ENCODE measurements around the gene SERPINB4.

The SERPINB4 gene

DNA sequence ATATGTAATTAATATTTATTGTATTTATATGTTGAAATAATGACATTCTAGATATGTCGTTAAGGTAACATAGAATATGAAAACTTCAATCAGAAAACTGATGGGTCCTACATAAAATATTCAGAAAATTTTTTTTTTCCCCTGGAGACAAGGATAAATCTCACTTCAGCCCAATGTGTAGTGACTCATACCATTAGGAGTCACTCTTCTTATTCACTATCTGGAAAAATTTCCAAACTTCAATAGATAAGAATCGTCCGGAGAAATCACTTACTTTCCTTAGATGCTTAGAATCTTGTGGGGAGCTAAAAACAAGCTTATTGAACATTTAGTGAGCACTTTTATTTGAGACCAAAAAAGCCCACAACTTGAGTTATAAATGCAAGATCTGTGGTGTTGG is 52.3 kb downstream of the SERPINB4 start:
- Histone ChIP-seq H3K9ac (ENCODE audit: low read length) (no peak overlapping the region), H3K23ac (ENCODE audit: low read length) (no peak overlapping the region), H3K14ac (ENCODE audit: low read length) (no peak overlapping the region), H4K91ac (ENCODE audit: low read depth, low read length) (no peak overlapping the region), H3K4me2 (ENCODE audit: low read length) (no peak overlapping the region), H2BK12ac (ENCODE audit: low read length) (no peak overlapping the region), H3K4ac (ENCODE audit: low read depth, low read length) (no peak overlapping the region), H3K4me1 (ENCODE audit: control insufficient read depth in 1 of 2, insufficient read depth in 2 of 2, low read length in 2 of 2) (peaks cover 0 to 3% of the 10 kb centered on the region in 2 experiments), H4K12ac (ENCODE audit: low read depth, low read length) (no peak overlapping the region), H3K9me3 (ENCODE audit: insufficient read depth, low read depth, low read length) (no peaks in the 10 kb centered on the region), H4K8ac (ENCODE audit: low read depth, low read length) (no peak overlapping the region), H2BK120ac (ENCODE audit: insufficient read depth, low read length, poor library complexity) (no peak overlapping the region), H3K79me2 (ENCODE audit: control insufficient read depth, insufficient read depth, low read length, poor library complexity) (no peaks in the 10 kb centered on the region), H3K79me1 (ENCODE audit: low read length) (no peaks in the 10 kb centered on the region), H3K27ac (ENCODE audit: low read depth, low read length) (no peak overlapping the region), H2AK5ac (ENCODE audit: low read length) (no peak overlapping the region), H3K36me3 (ENCODE audit: control insufficient read depth in 1 of 2, insufficient read depth in 2 of 2, low read length in 2 of 2) (no peaks in the 10 kb centered on the region), H2AFZ (ENCODE audit: insufficient read depth, low read length, poor library complexity) (no peak overlapping the region), H2BK5ac (ENCODE audit: low read depth, low read length, poor library complexity) (no peak overlapping the region), H3K27me3 (ENCODE audit: insufficient read depth, low read length) (no peaks in the 10 kb centered on the region), H3K4me3 (ENCODE audit: low read depth, low read length) (no peak overlapping the region), H3K18ac (ENCODE audit: low read length) (no peak overlapping the region)
- WGBS (ENCODE audit: extremely low coverage, insufficient coverage, insufficient read length) = no CpG with 5 or more reads among the region's 3 CpGs
- peak in 1 of 2 donors; percentile 44 for DNase-seq

DNA sequence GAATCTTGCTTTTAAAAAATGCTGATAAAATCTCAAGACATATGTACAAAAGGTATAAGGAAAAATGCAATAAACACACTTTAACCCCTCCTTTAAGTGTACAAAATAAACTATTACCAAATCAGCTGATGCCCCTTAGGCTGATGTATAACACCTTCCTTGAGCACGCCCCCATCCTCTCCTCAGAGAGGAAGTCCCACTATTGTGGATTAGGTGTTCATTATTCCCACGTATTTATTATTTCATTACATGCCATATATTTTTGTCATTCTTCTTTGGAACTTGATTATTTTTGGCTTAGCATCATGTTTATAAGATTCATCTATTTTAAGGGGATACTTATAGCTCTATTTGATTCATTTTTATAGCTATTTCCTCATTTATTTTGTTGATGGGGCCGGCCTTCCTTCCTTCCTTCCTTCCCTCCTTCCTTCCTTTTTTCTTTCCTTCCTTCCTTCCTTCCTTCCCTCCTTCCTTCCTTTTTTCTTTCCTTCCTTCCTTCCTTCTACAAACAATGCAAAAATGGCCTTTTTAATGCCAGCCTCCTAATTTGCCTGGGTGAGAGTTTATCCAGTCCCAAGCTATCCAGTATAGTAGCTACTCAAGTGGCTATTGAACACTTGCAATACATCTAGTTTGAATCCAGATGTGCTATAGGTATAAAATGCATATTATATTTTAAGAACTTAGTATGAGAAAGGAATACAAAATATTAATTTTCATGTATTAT is 52.9 kb downstream of the SERPINB4 start:
- no peak overlapping the region for H2BK5ac ChIP-seq (ENCODE audit: low read depth, low read length, poor library complexity)
- no peak overlapping the region for H4K91ac ChIP-seq (ENCODE audit: low read depth, low read length)
- no peak overlapping the region for H3K23ac ChIP-seq (ENCODE audit: low read length)
- no peak for DNase-seq
- H3K27me3 ChIP-seq (ENCODE audit: insufficient read depth, low read length) = no peaks in the 10 kb centered on the region
- H2BK120ac ChIP-seq (ENCODE audit: insufficient read depth, low read length, poor library complexity) = no peak overlapping the region
- peaks cover 0 to 3% of the 10 kb centered on the region in 2 experiments for H3K4me1 ChIP-seq (ENCODE audit: control insufficient read depth in 1 of 2, insufficient read depth in 2 of 2, low read length in 2 of 2)
- no peak overlapping the region for H3K18ac ChIP-seq (ENCODE audit: low read length)
- H3K9me3 ChIP-seq (ENCODE audit: insufficient read depth, low read depth, low read length) = no peaks in the 10 kb centered on the region
- no peak overlapping the region for H3K4me2 ChIP-seq (ENCODE audit: low read length)
- no peak overlapping the region for H3K4me3 ChIP-seq (ENCODE audit: low read depth, low read length)
- no peak overlapping the region for H3K9ac ChIP-seq (ENCODE audit: low read length)
- H4K8ac ChIP-seq (ENCODE audit: low read depth, low read length) = no peak overlapping the region
- no peak overlapping the region for H3K14ac ChIP-seq (ENCODE audit: low read length)
- no peaks in the 10 kb centered on the region for H3K36me3 ChIP-seq (ENCODE audit: control insufficient read depth in 1 of 2, insufficient read depth in 2 of 2, low read length in 2 of 2)
- no CpG with 5 or more reads among the region's 3 CpGs for WGBS (ENCODE audit: extremely low coverage, insufficient coverage, insufficient read length)
- no peaks in the 10 kb centered on the region for H3K79me1 ChIP-seq (ENCODE audit: low read length)
- no peak overlapping the region for H3K27ac ChIP-seq (ENCODE audit: low read depth, low read length)
- H3K4ac ChIP-seq (ENCODE audit: low read depth, low read length) = no peak overlapping the region
- H2AK5ac ChIP-seq (ENCODE audit: low read length) = no peak overlapping the region
- no peak overlapping the region for H2AFZ ChIP-seq (ENCODE audit: insufficient read depth, low read length, poor library complexity)
- H3K79me2 ChIP-seq (ENCODE audit: control insufficient read depth, insufficient read depth, low read length, poor library complexity) = no peaks in the 10 kb centered on the region
- H2BK12ac ChIP-seq (ENCODE audit: low read length) = no peak overlapping the region
- no peak overlapping the region for H4K12ac ChIP-seq (ENCODE audit: low read depth, low read length)

DNA sequence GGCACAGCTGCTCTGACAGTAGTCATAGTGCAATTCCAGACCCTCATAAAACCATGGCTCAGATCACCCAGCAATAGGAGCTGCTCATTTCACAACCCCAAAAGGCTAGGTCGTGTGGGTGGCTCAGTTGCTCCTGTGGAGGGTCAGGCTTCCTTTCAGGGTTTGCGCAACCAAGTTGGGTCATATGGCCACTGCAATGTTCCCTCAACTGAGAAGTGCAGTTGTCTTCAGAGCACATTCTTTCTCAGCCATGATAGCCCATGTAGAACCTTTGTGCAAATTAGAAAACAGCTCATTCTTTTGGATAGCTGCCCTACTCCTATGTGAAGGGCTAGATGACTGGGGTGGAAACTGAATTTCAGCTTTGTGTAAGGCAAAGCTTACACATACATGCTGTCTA is 53.7 kb downstream of the SERPINB4 start:
- no CpG with 5 or more reads among the region's 2 CpGs for WGBS (ENCODE audit: extremely low coverage, insufficient coverage, insufficient read length)
- H2BK120ac ChIP-seq (ENCODE audit: insufficient read depth, low read length, poor library complexity) = no peak overlapping the region
- H3K9ac ChIP-seq (ENCODE audit: low read length) = no peak overlapping the region
- no peak overlapping the region for H3K27ac ChIP-seq (ENCODE audit: low read depth, low read length)
- H2BK5ac ChIP-seq (ENCODE audit: low read depth, low read length, poor library complexity) = no peak overlapping the region
- H4K91ac ChIP-seq (ENCODE audit: low read depth, low read length) = no peak overlapping the region
- no peak overlapping the region for H3K4me2 ChIP-seq (ENCODE audit: low read length)
- H2BK12ac ChIP-seq (ENCODE audit: low read length) = no peak overlapping the region
- H2AK5ac ChIP-seq (ENCODE audit: low read length) = no peak overlapping the region
- no peak overlapping the region for H3K18ac ChIP-seq (ENCODE audit: low read length)
- H4K12ac ChIP-seq (ENCODE audit: low read depth, low read length) = no peak overlapping the region
- peak in 1 of 2 donors; percentile 17 for DNase-seq
- no peak overlapping the region for H2AFZ ChIP-seq (ENCODE audit: insufficient read depth, low read length, poor library complexity)
- H3K4me3 ChIP-seq (ENCODE audit: low read depth, low read length) = no peak overlapping the region
- H3K36me3 ChIP-seq (ENCODE audit: control insufficient read depth in 1 of 2, insufficient read depth in 2 of 2, low read length in 2 of 2) = no peaks in the 10 kb centered on the region
- no peak overlapping the region for H3K14ac ChIP-seq (ENCODE audit: low read length)
- H3K4ac ChIP-seq (ENCODE audit: low read depth, low read length) = no peak overlapping the region
- no peaks in the 10 kb centered on the region for H3K9me3 ChIP-seq (ENCODE audit: insufficient read depth, low read depth, low read length)
- H3K79me2 ChIP-seq (ENCODE audit: control insufficient read depth, insufficient read depth, low read length, poor library complexity) = no peaks in the 10 kb centered on the region
- H4K8ac ChIP-seq (ENCODE audit: low read depth, low read length) = no peak overlapping the region
- H3K4me1 ChIP-seq (ENCODE audit: control insufficient read depth in 1 of 2, insufficient read depth in 2 of 2, low read length in 2 of 2) = peaks cover 0 to 3% of the 10 kb centered on the region in 2 experiments
- H3K23ac ChIP-seq (ENCODE audit: low read length) = no peak overlapping the region
- H3K79me1 ChIP-seq (ENCODE audit: low read length) = no peaks in the 10 kb centered on the region
- no peaks in the 10 kb centered on the region for H3K27me3 ChIP-seq (ENCODE audit: insufficient read depth, low read length)

DNA sequence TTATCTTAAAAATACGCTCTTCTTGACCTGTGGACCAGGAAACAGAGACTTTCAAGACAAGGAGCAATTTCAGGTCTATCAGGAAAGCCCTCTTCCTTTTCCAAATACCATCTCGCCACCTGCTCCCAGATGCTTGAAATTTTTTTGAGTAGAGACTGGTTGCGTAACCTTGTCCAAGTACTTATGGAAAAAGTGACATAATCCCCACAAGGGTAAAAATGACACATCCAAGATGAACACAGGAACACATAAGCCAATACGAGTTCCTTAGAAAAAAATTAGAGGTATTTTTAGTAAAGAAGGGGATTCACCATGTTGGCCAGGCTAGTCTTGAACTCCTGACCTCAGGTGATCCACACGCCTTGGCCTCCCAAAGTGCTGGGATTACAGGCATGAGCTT is 55.1 kb downstream of the SERPINB4 start:
- Histone ChIP-seq H3K14ac (ENCODE audit: low read length) (no peak overlapping the region), H3K27me3 (ENCODE audit: insufficient read depth, low read length) (no peaks in the 10 kb centered on the region), H3K79me2 (ENCODE audit: control insufficient read depth, insufficient read depth, low read length, poor library complexity) (no peaks in the 10 kb centered on the region), H2BK5ac (ENCODE audit: low read depth, low read length, poor library complexity) (no peak overlapping the region), H2BK12ac (ENCODE audit: low read length) (no peak overlapping the region), H3K18ac (ENCODE audit: low read length) (no peak overlapping the region), H3K4ac (ENCODE audit: low read depth, low read length) (no peak overlapping the region), H3K4me3 (ENCODE audit: low read depth, low read length) (no peak overlapping the region), H3K9ac (ENCODE audit: low read length) (no peak overlapping the region), H2BK120ac (ENCODE audit: insufficient read depth, low read length, poor library complexity) (no peak overlapping the region), H3K4me2 (ENCODE audit: low read length) (no peak overlapping the region), H3K36me3 (ENCODE audit: control insufficient read depth in 1 of 2, insufficient read depth in 2 of 2, low read length in 2 of 2) (no peaks in the 10 kb centered on the region), H3K23ac (ENCODE audit: low read length) (no peak overlapping the region), H2AFZ (ENCODE audit: insufficient read depth, low read length, poor library complexity) (no peak overlapping the region), H3K27ac (ENCODE audit: low read depth, low read length) (no peak overlapping the region), H2AK5ac (ENCODE audit: low read length) (no peak overlapping the region), H3K9me3 (ENCODE audit: insufficient read depth, low read depth, low read length) (no peaks in the 10 kb centered on the region), H4K8ac (ENCODE audit: low read depth, low read length) (no peak overlapping the region), H3K79me1 (ENCODE audit: low read length) (no peaks in the 10 kb centered on the region), H4K91ac (ENCODE audit: low read depth, low read length) (no peak overlapping the region), H4K12ac (ENCODE audit: low read depth, low read length) (no peak overlapping the region), H3K4me1 (ENCODE audit: control insufficient read depth in 1 of 2, insufficient read depth in 2 of 2, low read length in 2 of 2) (peaks cover 0 to 3% of the 10 kb centered on the region in 2 experiments)
- peak; percentile 75 to 98 for DNase-seq
- no CpG with 5 or more reads among the region's 5 CpGs for WGBS (ENCODE audit: extremely low coverage, insufficient coverage, insufficient read length)

Measured in trophoblast cell (in vitro differentiated cells and primary cell).